ENCODE results near the gene SH3D21. TPM values are rescaled to one million over a fixed set of nuclear protein-coding genes. Genes with fewer than 3 reads are reported as not detected.

Gene SH3D21
- total and polyA plus RNA-seq, 2 donors (not counting 1 experiment from before 2014, with no cell fraction given): 0.49 to 1.8 TPM

- Mint-ChIP-seq H3K4me1 (peaks cover 55% of the 10 kb centered on the region), H3K27me3 (no peaks in the 10 kb centered on the region), H3K4me3 (no peak overlapping the region), H3K9me3 (ENCODE audit: insufficient read depth) (no peaks in the 10 kb centered on the region), H3K27ac (peak overlapping the region; percentile 50)
- intact Hi-C loops (cut with micrococcal nuclease): loop anchor here (5.0 kb wide), 2 partner anchors 45 to 60 kb away; partner anchors contain the start of genes EVA1B and SH3D21
- Histone ChIP-seq H3K4me1 (ENCODE audit: control insufficient read depth in 2 of 2, insufficient read depth in 2 of 2, low read length in 2 of 2) (peaks cover 44 to 62% of the 10 kb centered on the region in 2 donors), H2AFZ (ENCODE audit: insufficient read depth, low read depth, low read length, poor library complexity, severe bottlenecking) (no peak overlapping the region), H3K9me3 (ENCODE audit: control extremely low read depth in 1 of 3, control insufficient read depth in 2 of 3, insufficient read depth in 1 of 3, low read length in 2 of 3) (no peaks in the 10 kb centered on the region), H3K79me2 (ENCODE audit: control insufficient read depth, insufficient read depth, low read length) (peaks cover 93% of the 10 kb centered on the region), H3K36me3 (replicated peaks in 1 of 2; ENCODE audit: control extremely low read depth in 1 of 2, control insufficient read depth in 1 of 2, extremely low read depth in 1 of 2, insufficient read depth in 2 of 2, low read length in 1 of 2) (peaks cover 0 to 42% of the 10 kb centered on the region in 2 experiments), H3K9ac (ENCODE audit: low read length) (no peak overlapping the region), H4K20me1 (ENCODE audit: control insufficient read depth, insufficient read depth, low read length, poor library complexity, severe bottlenecking) (peaks cover 39% of the 10 kb centered on the region), H3K27ac (ENCODE audit: low read length in 2 of 2) (peak overlapping the region in 1 of 2 donors; percentile 71), H3K27me3 (replicated peaks in 1 of 4; ENCODE audit: control extremely low read depth in 1 of 4, control insufficient read depth in 3 of 4, insufficient read depth in 4 of 4, low read length in 3 of 4) (no peaks in the 10 kb centered on the region), H3K4me3 (ENCODE audit: control extremely low read depth in 1 of 5, extremely low read depth in 1 of 5, insufficient read depth in 1 of 5, low read depth in 2 of 5, low read length in 4 of 5) (no peak overlapping the region), H3K4me2 (replicated peaks; ENCODE audit: low read depth, low read length, poor library complexity, severe bottlenecking) (no peak overlapping the region)
- DNase-seq: no peak
- no peak for ATAC-seq (ENCODE audit: low read depth)
- ChIA-PET CTCF (interaction anchor here (0.9 to 6.7 kb wide), 14 partner anchors 8 to 61 kb away, joined by 3 to 52 read pairs (median 4); partner anchors contain the start of genes EVA1B, LSM10 and SH3D21), POLR2A (interaction anchor here (0.6 to 1.1 kb wide), 4 partner anchors 16 to 298 kb away, joined by 3 to 7 read pairs (median 4); no protein-coding TSS in a partner anchor)
- WGBS (ENCODE audit: insufficient coverage): 46% methylated on average over 4 of the region's 5 CpGs
- TF ChIP-seq CTCF (IDR thresholded peaks at IDR 0.05) (no peak), EZH2 (IDR thresholded peaks at IDR 0.05; ENCODE audit: borderline replicate concordance, insufficient read depth, low read depth, low read length, poor library complexity, severe bottlenecking) (no peak)
These were observed 60.9 kb downstream of the SH3D21 start for GRCh38 chr1:36367066-36367465.

GRCh38 chr1:36367798-36368197 lies 61.6 kb downstream of the SH3D21 start:
- no peak overlapping the region for H3K4me3 Mint-ChIP-seq

More at GRCh38 chr1:36367798-36368197, 61.6 kb downstream of the SH3D21 start:
- Mint-ChIP-seq H3K27me3 (no peaks in the 10 kb centered on the region), H3K4me1 (peaks cover 62% of the 10 kb centered on the region), H3K27ac (peak overlapping the region; percentile 50), H3K9me3 (ENCODE audit: insufficient read depth) (no peaks in the 10 kb centered on the region)
- Histone ChIP-seq H3K27ac (ENCODE audit: low read length in 2 of 2) (peak overlapping the region in 1 of 2 donors; percentile 71), H3K9ac (ENCODE audit: low read length) (no peak overlapping the region), H3K79me2 (ENCODE audit: control insufficient read depth, insufficient read depth, low read length) (peaks cover 93% of the 10 kb centered on the region), H3K4me1 (ENCODE audit: control insufficient read depth in 2 of 2, insufficient read depth in 2 of 2, low read length in 2 of 2) (peaks cover 52 to 69% of the 10 kb centered on the region in 2 donors), H4K20me1 (ENCODE audit: control insufficient read depth, insufficient read depth, low read length, poor library complexity, severe bottlenecking) (peaks cover 31% of the 10 kb centered on the region), H3K4me2 (replicated peaks; ENCODE audit: low read depth, low read length, poor library complexity, severe bottlenecking) (no peak overlapping the region), H3K36me3 (replicated peaks in 1 of 2; ENCODE audit: control extremely low read depth in 1 of 2, control insufficient read depth in 1 of 2, extremely low read depth in 1 of 2, insufficient read depth in 2 of 2, low read length in 1 of 2) (peaks cover 0 to 36% of the 10 kb centered on the region in 2 experiments), H3K27me3 (replicated peaks in 1 of 4; ENCODE audit: control extremely low read depth in 1 of 4, control insufficient read depth in 3 of 4, insufficient read depth in 4 of 4, low read length in 3 of 4) (no peaks in the 10 kb centered on the region), H2AFZ (ENCODE audit: insufficient read depth, low read depth, low read length, poor library complexity, severe bottlenecking) (no peak overlapping the region), H3K4me3 (ENCODE audit: control extremely low read depth in 1 of 5, extremely low read depth in 1 of 5, insufficient read depth in 1 of 5, low read depth in 2 of 5, low read length in 4 of 5) (no peak overlapping the region), H3K9me3 (ENCODE audit: control extremely low read depth in 1 of 3, control insufficient read depth in 2 of 3, insufficient read depth in 1 of 3, low read length in 2 of 3) (no peaks in the 10 kb centered on the region)
- no peak for DNase-seq
- POLR2A ChIA-PET: interaction anchor here (0.7 kb wide), 1 partner anchor 22 kb away, joined by 3 read pairs; no protein-coding TSS in a partner anchor
- intact Hi-C loops (cut with micrococcal nuclease): loop anchor here (2.0 to 5.0 kb wide), 3 partner anchors 25 to 60 kb away; partner anchors contain the start of genes EVA1B and SH3D21
- CTCF ChIA-PET: interaction anchor here (0.9 to 6.7 kb wide), 18 partner anchors 8 to 218 kb away, joined by 3 to 52 read pairs (median 7); partner anchors contain the start of genes EVA1B, LSM10, SH3D21 and TRAPPC3
- no peak for ATAC-seq (ENCODE audit: low read depth)
- TF ChIP-seq CTCF (IDR thresholded peaks at IDR 0.05): no peak
- TF ChIP-seq EZH2 (IDR thresholded peaks at IDR 0.05; ENCODE audit: borderline replicate concordance, insufficient read depth, low read depth, low read length, poor library complexity, severe bottlenecking): no peak
- 100% methylated on average over 3 of the region's 4 CpGs for WGBS (ENCODE audit: insufficient coverage)

Measured in B cell (primary cell).